Peyer's patch (tissue), 4 donors: ENCODE measurements around the gene SYNDIG1. TPM values are rescaled to one million over a fixed set of nuclear protein-coding genes. Genes with fewer than 3 reads are reported as not detected.

Experiments used
- DNase-seq, 3 donors: peaks; one replicate each; pipeline ENCODE4 v3.0.0-alpha.2; 2017 to 2019
- H3K27ac ChIP-seq, 4 donors: fragments of 200-600 bp; sonication (generic); one replicate each; pipeline ENCODE4 v1.5.1; 2016 to 2019
- H3K27me3 ChIP-seq, 2 donors: fragments of 200-600 bp; sonication (generic); one replicate each; pipeline ENCODE4 v1.5.1; 2019
- H3K36me3 ChIP-seq, 3 donors: fragments of 200-600 bp; sonication (generic); one replicate each; pipeline ENCODE4 v1.5.1; 2016 to 2019
- H3K4me1 ChIP-seq, 4 donors: fragments of 200-600 bp; sonication (generic); one replicate each; pipeline ENCODE4 v1.5.1; 2016 to 2019
- H3K4me3 ChIP-seq, 4 donors: fragments of 200-600 bp; sonication (generic); 1 replicate in 3 of 4; 2 replicates in 1 of 4; pipeline ENCODE4 v1.5.1; 2016 to 2019; ENCODE audit warnings: mild to moderate bottlenecking in 1 of 4
- H3K9me3 ChIP-seq, 4 donors: fragments of 200-600 bp; sonication (generic); one replicate each; pipeline ENCODE4 v1.5.1; 2016 to 2019; ENCODE audit warnings: mild to moderate bottlenecking in 1 of 4
- POLR2A ChIP-seq, 2 donors: fragments of 450-650 bp; IDR thresholded peaks; one replicate each; pipeline ENCODE4 v1.5.1; 2017; ENCODE audit warnings: antibody characterized with exemption in 2 of 2, mild to moderate bottlenecking in 2 of 2, moderate library complexity in 2 of 2
- total RNA-seq, 4 donors: library from RNA; depleted of rRNA; stranded (reverse); fragments of >200 nt; gene quantifications; one replicate each; pipeline ENCODE4 v1.1.0, GENCODE V29; 2016
- TF ChIP-seq, protein P1 (sequence below), 6 experiments: fragments of 450-650 bp in 4 of 6; fragments of 200-600 bp in 2 of 6; sonication (generic) in 1 of 6; IDR thresholded peaks; one replicate each; pipeline ENCODE4 v1.5.1; 2017 to 2019; ENCODE audit warnings: antibody characterized with exemption in 6 of 6, mild to moderate bottlenecking in 3 of 6, moderate library complexity in 1 of 6

The SYNDIG1 gene
- total RNA-seq, 4 donors from 2014 or later = 0.76 to 1.7 TPM; not detected in 2

- peaks cover 0 to 21% of the 10 kb centered on the region in 2 donors for H3K27me3 ChIP-seq
- H3K4me1 ChIP-seq = no peaks in the 10 kb centered on the region
Measured at GRCh38 chr20:24473435-24474223, 4.2 kb downstream of the SYNDIG1 start.

DNA sequence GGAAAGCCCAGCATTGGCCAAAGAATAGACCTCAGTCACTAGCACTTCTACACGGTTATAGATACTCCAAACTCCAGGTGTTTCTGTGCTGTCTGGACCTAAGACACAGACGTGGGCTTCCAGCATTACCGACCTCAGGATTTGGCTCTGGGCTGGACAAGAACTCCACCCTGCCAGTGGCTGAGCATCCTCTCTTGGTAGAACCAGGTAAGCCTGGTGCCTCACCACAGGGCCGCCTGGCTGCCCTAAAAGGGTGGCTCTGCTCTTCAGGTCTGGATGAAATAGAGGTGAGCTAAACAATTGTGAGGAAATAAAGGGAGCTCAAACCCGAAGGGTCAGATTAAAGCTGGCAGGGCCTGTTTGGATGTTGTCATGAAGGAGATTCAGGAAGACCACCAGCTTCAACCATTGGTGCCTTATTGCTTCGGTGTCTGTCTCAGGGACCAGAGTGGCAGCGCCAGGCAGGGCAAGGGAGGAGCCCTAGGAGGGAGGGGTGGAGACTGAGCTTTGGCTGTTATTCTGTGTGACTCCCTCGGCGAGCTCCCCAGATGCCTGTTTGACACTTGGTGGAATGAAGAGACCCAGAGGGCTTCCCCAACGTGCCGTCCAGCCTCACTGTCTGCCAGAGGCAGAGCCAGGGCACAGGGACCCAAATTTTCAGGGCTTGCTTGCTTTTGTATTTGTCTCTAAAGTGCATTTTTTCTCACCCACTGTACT, 8.6 kb downstream of the SYNDIG1 start:
- no peak for DNase-seq
- H3K27me3 ChIP-seq = no peaks in the 10 kb centered on the region
- H3K36me3 ChIP-seq = no peaks in the 10 kb centered on the region
- no peaks in the 10 kb centered on the region for H3K4me1 ChIP-seq
- H3K27ac ChIP-seq = no peak overlapping the region
- TF ChIP-seq, protein P1, sequence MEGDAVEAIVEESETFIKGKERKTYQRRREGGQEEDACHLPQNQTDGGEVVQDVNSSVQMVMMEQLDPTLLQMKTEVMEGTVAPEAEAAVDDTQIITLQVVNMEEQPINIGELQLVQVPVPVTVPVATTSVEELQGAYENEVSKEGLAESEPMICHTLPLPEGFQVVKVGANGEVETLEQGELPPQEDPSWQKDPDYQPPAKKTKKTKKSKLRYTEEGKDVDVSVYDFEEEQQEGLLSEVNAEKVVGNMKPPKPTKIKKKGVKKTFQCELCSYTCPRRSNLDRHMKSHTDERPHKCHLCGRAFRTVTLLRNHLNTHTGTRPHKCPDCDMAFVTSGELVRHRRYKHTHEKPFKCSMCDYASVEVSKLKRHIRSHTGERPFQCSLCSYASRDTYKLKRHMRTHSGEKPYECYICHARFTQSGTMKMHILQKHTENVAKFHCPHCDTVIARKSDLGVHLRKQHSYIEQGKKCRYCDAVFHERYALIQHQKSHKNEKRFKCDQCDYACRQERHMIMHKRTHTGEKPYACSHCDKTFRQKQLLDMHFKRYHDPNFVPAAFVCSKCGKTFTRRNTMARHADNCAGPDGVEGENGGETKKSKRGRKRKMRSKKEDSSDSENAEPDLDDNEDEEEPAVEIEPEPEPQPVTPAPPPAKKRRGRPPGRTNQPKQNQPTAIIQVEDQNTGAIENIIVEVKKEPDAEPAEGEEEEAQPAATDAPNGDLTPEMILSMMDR (IDR thresholded peaks at IDR 0.05) = no peak
- TF ChIP-seq POLR2A (IDR thresholded peaks at IDR 0.05) = no peak
- H3K4me3 ChIP-seq = no peak overlapping the region
- no peaks in the 10 kb centered on the region for H3K9me3 ChIP-seq

More at GRCh38 chr20:24473435-24474223, 4.2 kb downstream of the SYNDIG1 start:
- DNase-seq = no peak
- H3K9me3 ChIP-seq = no peaks in the 10 kb centered on the region
- TF ChIP-seq POLR2A (IDR thresholded peaks at IDR 0.05) = no peak
- TF ChIP-seq, protein P1 (IDR thresholded peaks at IDR 0.05) = no peak
- no peak overlapping the region for H3K27ac ChIP-seq
- H3K36me3 ChIP-seq = no peaks in the 10 kb centered on the region
- no peak overlapping the region for H3K4me3 ChIP-seq

DNA sequence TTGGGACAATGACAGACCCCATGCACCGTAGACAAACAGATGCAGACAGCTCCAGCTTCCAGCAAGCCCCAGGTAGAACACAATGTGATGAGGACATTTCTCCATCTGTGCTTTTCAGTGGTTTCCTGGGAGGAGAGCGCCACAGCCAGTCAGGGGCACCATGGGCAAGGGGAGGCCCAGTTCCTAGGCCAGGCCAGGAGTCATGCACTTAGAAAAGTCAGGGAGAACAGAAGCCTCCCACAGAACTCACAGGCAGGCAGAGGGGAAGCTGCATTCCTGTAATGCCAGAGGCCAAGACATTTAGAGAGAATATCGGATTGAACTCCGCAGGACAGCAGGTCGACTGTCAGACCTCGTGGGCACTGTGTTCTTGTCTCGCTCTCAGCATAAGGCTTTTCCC, 9.2 kb downstream of the SYNDIG1 start:
- no peak for DNase-seq
- H3K4me3 ChIP-seq = no peak overlapping the region
- TF ChIP-seq, protein P1 (IDR thresholded peaks at IDR 0.05) = no peak
- no peak for TF ChIP-seq POLR2A (IDR thresholded peaks at IDR 0.05)
- no peaks in the 10 kb centered on the region for H3K36me3 ChIP-seq
- H3K9me3 ChIP-seq = no peaks in the 10 kb centered on the region
- no peaks in the 10 kb centered on the region for H3K4me1 ChIP-seq
- no peak overlapping the region for H3K27ac ChIP-seq
- no peaks in the 10 kb centered on the region for H3K27me3 ChIP-seq

GRCh38 chr20:24479106-24479505, 9.7 kb downstream of the SYNDIG1 start:
- H3K27ac ChIP-seq = no peak overlapping the region
- H3K4me3 ChIP-seq = no peak overlapping the region
- no peaks in the 10 kb centered on the region for H3K4me1 ChIP-seq
- no peaks in the 10 kb centered on the region for H3K36me3 ChIP-seq
- no peaks in the 10 kb centered on the region for H3K9me3 ChIP-seq
- no peaks in the 10 kb centered on the region for H3K27me3 ChIP-seq
- DNase-seq = no peak
- TF ChIP-seq, protein P1 (IDR thresholded peaks at IDR 0.05) = no peak
- no peak for TF ChIP-seq POLR2A (IDR thresholded peaks at IDR 0.05)

DNA sequence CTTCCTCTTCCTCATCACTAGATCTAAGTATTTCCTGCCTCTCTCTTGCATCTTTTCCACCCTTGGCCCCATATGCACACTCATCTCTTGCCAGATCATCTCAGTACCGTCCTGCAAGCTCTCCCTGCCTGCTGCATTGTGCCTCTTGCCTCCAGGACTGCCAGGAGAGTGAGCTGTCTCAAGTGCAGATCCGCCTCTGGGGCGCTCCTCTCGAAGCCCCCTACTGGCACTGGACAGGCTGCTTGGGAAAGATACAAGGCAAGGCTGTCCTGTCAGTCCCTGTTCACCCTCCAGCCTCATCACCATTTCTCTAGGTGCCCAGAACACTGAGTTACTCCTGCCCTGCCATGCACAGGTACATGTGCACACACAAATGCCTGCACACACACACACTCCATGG, 10.2 kb downstream of the SYNDIG1 start:
- Histone ChIP-seq H3K4me1 (no peaks in the 10 kb centered on the region), H3K27ac (no peak overlapping the region), H3K27me3 (no peaks in the 10 kb centered on the region), H3K4me3 (no peak overlapping the region), H3K36me3 (no peaks in the 10 kb centered on the region), H3K9me3 (no peaks in the 10 kb centered on the region)
- TF ChIP-seq, protein P1 (IDR thresholded peaks at IDR 0.05) = no peak
- TF ChIP-seq POLR2A (IDR thresholded peaks at IDR 0.05) = no peak
- DNase-seq = no peak
